ENCODE results near the gene FAM187B. TPM values are rescaled to one million over a fixed set of nuclear protein-coding genes. Genes with fewer than 3 reads are reported as not detected.
A peak's percentile ranks its signal among the peaks of the same experiment; 100 is the strongest.

FAM187B gene
- total and polyA plus RNA-seq, 8 donors = not detected

- no peak overlapping the region for H3K4me3 ChIP-seq
- no peaks in the 10 kb centered on the region for H3K36me3 ChIP-seq
- no peaks in the 10 kb centered on the region for H3K9me3 ChIP-seq
- TF ChIP-seq CTCF (IDR thresholded peaks at IDR 0.05) = no peak
- H3K27me3 ChIP-seq = no peaks in the 10 kb centered on the region
- intact Hi-C loops (cut with DNase I) = no loop called here
- ATAC-seq (no peak), DNase-seq (no peak), FAIRE-seq (no peak)
- no peak overlapping the region for H3K27ac ChIP-seq
- peaks cover 0 to 13% (median 0%) of the 10 kb centered on the region in 3 donors for H3K4me1 ChIP-seq
- 87 to 90% methylated on average over 8 of the region's 8 CpGs for WGBS, 2 donors
These were observed 12.3 kb downstream of the FAM187B start for GRCh38 chr19:35216016-35216832.

GRCh38 chr19:35214766-35215422 lies 13.6 kb downstream of the FAM187B start:
- TF ChIP-seq CTCF (IDR thresholded peaks at IDR 0.05) = no peak
- intact Hi-C loops (cut with DNase I) = no loop called here
- FAIRE-seq (no peak), ATAC-seq (no peak), DNase-seq (no peak)
- H3K36me3 ChIP-seq = no peaks in the 10 kb centered on the region
- H3K9me3 ChIP-seq = no peaks in the 10 kb centered on the region
- peak overlapping the region in 2 of 4 donors; percentile 64 to 78 for H3K27ac ChIP-seq
- no peak overlapping the region for H3K4me3 ChIP-seq
- 78 to 83% methylated on average over 7 of the region's 7 CpGs for WGBS, 2 donors
- no peaks in the 10 kb centered on the region for H3K27me3 ChIP-seq
- H3K4me1 ChIP-seq = peaks cover 0 to 13% (median 0%) of the 10 kb centered on the region in 3 donors

GRCh38 chr19:35213663-35214632 lies 14.6 kb downstream of the FAM187B start:
- intact Hi-C loops (cut with DNase I) = no loop called here
- FAIRE-seq (no peak), DNase-seq (peak; percentile 30 to 87 (median 58)), ATAC-seq (peak; percentile 71 to 89 (median 82))
- no peak overlapping the region for H3K4me3 ChIP-seq
- peaks cover 0 to 13% (median 0%) of the 10 kb centered on the region in 3 donors for H3K4me1 ChIP-seq
- H3K27ac ChIP-seq = peak overlapping the region in 3 of 4 donors; percentile 40 to 78 (median 64)
- H3K36me3 ChIP-seq = no peaks in the 10 kb centered on the region
- WGBS, 2 donors = 31 to 32% methylated on average over 21 of the region's 21 CpGs
- TF ChIP-seq CTCF (IDR thresholded peaks at IDR 0.05) = no peak
- H3K27me3 ChIP-seq = no peaks in the 10 kb centered on the region
- H3K9me3 ChIP-seq = no peaks in the 10 kb centered on the region

GRCh38 chr19:35212241-35212640 lies 16.3 kb downstream of the FAM187B start:
- Histone ChIP-seq H3K36me3 (no peaks in the 10 kb centered on the region), H3K4me1 (peaks cover 0 to 13% (median 0%) of the 10 kb centered on the region in 3 donors), H3K27ac (peak overlapping the region in 2 of 4 donors; percentile 49 to 52), H3K27me3 (no peaks in the 10 kb centered on the region), H3K9me3 (no peaks in the 10 kb centered on the region), H3K4me3 (no peak overlapping the region)
- ATAC-seq = no peak
- no peak for TF ChIP-seq CTCF (IDR thresholded peaks at IDR 0.05)
- intact Hi-C loops (cut with DNase I) = no loop called here
- WGBS, 2 donors = 68 to 76% methylated on average over 7 of the region's 7 CpGs
- FAIRE-seq = no peak
- DNase-seq = no peak

Measured in pancreas (tissue), 10 donors.